LNCAP (cell line): ENCODE data around the gene ZCCHC14.

Source experiments
- CTCF ChIP-seq: fragments of 450-650 bp; IDR thresholded peaks from 2 replicates; pipeline ENCODE4 v1.5.1; 2017; ENCODE audit warnings: mild to moderate bottlenecking

The ZCCHC14 gene

GRCh38 chr16:87356491-87356853 lies 136.4 kb downstream of the ZCCHC14 start:
- no peak for TF ChIP-seq CTCF
